ENCODE measurements around the gene FAM120B. TPM values are rescaled to one million over a fixed set of nuclear protein-coding genes. Genes with fewer than 3 reads are reported as not detected.

FAM120B gene
- total and polyA plus RNA-seq, 2 donors = 17.5 to 30.3 TPM

DNA sequence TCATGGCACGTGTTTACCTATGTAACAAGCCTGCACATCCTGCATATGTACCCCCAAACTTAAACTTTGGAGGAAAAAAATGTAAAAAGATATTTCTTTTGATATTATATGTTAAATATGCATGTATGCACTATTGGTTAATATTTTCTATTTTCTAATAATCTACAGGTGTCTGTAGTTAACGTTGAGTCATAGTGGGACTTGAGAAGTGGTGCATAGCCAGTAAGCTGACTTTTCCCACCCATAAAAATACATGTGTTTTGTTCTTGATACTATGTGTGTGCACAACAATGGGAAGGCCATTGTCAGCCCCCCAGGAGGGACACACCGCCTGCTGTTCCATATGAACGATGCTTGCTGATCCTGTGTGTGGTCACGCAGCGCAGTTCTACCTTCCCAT lies 49.1 kb downstream of the FAM120B start:
- H3K4me1 ChIP-seq (ENCODE audit: insufficient read depth) = no peaks in the 10 kb centered on the region
- no peak for DNase-seq (ENCODE audit: extremely low spot score)
- H3K36me3 ChIP-seq (ENCODE audit: insufficient read depth) = no peaks in the 10 kb centered on the region
- no peak overlapping the region for H3K27ac ChIP-seq (ENCODE audit: low read depth)
- WGBS = 93% methylated on average over 6 of the region's 6 CpGs
- no peak overlapping the region for H3K4me3 ChIP-seq (ENCODE audit: low read depth, low read length)

DNA sequence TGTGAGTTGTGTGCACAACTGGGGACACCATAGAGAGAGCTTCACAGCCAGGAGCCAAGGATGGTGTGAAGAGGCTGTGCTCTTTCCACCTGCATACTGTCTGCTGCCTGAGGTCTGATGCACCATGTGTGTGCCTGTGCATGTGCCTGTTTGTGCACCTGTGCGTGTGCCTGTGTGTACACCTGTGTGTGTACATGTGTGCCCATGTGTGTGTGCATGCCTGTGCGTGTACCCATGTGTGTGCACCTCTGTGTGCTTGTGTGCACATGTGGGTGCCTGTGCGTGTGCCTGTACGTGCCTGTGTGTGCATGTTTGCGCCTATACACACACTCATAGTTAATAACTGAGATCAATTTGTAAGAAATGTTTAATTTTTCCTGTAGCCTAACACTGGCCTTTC lies 51.3 kb downstream of the FAM120B start:
- H3K4me3 ChIP-seq (ENCODE audit: low read depth, low read length) = no peak overlapping the region
- no peaks in the 10 kb centered on the region for H3K4me1 ChIP-seq (ENCODE audit: insufficient read depth)
- H3K36me3 ChIP-seq (ENCODE audit: insufficient read depth) = no peaks in the 10 kb centered on the region
- DNase-seq (ENCODE audit: extremely low spot score) = no peak
- H3K27ac ChIP-seq (ENCODE audit: low read depth) = no peak overlapping the region
- 98% methylated on average over 5 of the region's 5 CpGs for WGBS

DNA sequence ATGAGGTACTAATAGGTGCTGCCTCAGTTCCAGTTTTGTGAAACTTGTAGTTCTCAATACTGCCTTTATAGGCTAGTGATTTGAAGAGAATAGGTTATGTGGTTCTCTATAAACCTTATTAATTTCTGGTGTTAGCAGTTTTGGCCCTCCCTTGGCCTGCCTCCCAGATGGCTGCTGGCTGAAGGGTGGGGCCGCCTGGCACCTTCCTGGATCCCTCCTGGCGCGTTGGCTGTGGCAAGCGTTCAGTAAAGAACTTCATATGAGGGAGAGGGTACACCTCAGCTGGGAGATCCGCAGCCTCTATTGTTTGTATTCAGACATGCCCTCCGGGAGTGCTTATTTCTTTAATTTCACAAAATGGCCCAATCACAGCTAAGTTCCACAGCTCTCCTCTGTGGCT lies 51.9 kb downstream of the FAM120B start:
- no peak overlapping the region for H3K27ac ChIP-seq (ENCODE audit: low read depth)
- no peaks in the 10 kb centered on the region for H3K4me1 ChIP-seq (ENCODE audit: insufficient read depth)
- no peak for DNase-seq (ENCODE audit: extremely low spot score)
- 81% methylated on average over 6 of the region's 6 CpGs for WGBS
- no peak overlapping the region for H3K4me3 ChIP-seq (ENCODE audit: low read depth, low read length)
- H3K36me3 ChIP-seq (ENCODE audit: insufficient read depth) = no peaks in the 10 kb centered on the region

DNA sequence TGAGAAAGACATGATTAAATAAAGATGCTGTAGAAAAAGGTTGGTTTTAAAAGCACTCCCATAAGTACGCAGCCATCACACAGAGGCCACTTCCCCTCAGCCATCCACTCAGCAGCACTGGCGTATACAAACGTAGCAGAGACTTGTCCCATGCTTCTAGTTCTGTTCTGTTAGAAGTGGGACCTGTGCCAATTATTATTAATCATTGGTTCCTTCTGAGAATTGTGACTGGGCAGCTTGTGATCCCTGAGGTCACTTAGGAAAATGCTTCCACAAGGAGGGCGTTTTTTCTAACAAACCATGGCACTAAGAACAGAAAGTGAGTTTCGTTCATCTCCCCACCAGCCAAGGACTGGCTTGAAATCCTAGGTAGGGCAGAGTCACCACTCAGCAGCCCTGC lies 53.9 kb downstream of the FAM120B start:
- H3K27ac ChIP-seq (ENCODE audit: low read depth) = no peak overlapping the region

DNA sequence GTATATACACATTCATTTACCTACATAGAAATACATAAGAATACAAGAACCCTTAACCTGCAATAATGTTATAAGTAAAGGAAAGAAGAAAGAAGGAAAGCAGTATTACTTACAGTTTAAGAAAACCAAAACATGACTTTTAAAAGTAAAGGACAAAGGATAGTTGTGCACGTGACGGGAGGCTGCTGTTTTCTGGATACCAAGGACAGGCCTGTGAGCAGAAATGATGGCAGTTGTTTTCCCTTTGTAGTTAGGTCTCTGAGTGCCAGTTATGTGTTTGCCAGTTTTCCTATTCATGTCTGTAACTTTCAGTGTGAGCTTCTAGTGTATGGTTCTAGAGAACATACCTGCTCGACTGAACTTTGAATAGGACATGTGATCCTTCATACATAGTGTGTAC lies 54.8 kb downstream of the FAM120B start:
- Histone ChIP-seq H3K27ac (ENCODE audit: low read depth) (no peak overlapping the region), H3K4me3 (ENCODE audit: low read depth, low read length) (no peak overlapping the region), H3K36me3 (ENCODE audit: insufficient read depth) (no peaks in the 10 kb centered on the region), H3K4me1 (ENCODE audit: insufficient read depth) (no peaks in the 10 kb centered on the region)
- WGBS = 97% methylated on average over 3 of the region's 3 CpGs
- DNase-seq (ENCODE audit: extremely low spot score) = no peak

More for the DNA sequence above, 53.9 kb downstream of the FAM120B start:
- no peak for DNase-seq (ENCODE audit: extremely low spot score)
- 78% methylated on average over 5 of the region's 5 CpGs for WGBS
- Histone ChIP-seq H3K4me1 (ENCODE audit: insufficient read depth) (no peaks in the 10 kb centered on the region), H3K36me3 (ENCODE audit: insufficient read depth) (no peaks in the 10 kb centered on the region), H3K4me3 (ENCODE audit: low read depth, low read length) (no peak overlapping the region)

DNA sequence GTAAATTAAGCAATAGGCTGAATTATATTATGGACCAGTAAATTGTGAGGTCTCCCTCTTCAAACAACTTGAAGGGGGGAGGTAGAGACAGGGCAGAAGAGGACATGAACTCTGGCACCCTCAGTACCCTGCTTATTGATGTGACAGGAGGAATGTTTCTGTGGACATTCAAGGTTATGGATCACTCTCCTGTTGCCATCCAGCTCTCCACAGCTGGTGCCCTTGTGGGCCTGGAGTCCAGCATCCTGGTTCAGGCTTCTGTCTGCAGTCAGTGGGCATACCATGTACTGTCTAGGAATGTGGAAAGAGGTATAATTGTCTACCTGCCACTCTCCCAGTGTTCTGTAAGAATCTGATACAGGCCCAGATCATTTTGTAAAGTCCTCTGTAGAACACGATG lies 55.6 kb downstream of the FAM120B start:
- Histone ChIP-seq H3K27ac (ENCODE audit: low read depth) (no peak overlapping the region), H3K4me3 (ENCODE audit: low read depth, low read length) (no peak overlapping the region), H3K4me1 (ENCODE audit: insufficient read depth) (no peaks in the 10 kb centered on the region), H3K36me3 (ENCODE audit: insufficient read depth) (no peaks in the 10 kb centered on the region)
- 92% methylated on average over 1 of the region's 1 CpG for WGBS
- no peak for DNase-seq (ENCODE audit: extremely low spot score)

DNA sequence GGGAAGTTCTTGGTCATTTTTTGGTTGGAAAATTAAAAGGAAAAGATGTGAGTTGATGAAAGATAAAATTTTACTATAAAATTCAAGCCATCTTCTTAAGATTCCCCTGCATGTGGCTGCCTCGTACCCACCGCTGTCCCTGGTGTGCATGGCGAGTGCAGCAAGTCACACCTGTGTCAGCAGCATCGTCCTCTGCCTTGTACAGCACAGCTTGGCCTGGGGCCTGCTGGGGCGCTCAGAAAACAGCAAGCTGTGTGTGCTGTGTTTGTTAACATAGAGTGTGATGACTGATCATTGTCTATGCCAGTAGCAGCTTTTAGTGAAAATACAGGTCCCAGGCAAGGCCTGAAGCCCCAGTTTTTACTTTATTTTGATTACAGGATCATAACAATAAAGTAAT lies 56.7 kb downstream of the FAM120B start:
- no peak overlapping the region for H3K27ac ChIP-seq (ENCODE audit: low read depth)
- H3K4me3 ChIP-seq (ENCODE audit: low read depth, low read length) = no peak overlapping the region
- DNase-seq (ENCODE audit: extremely low spot score) = no peak
- no peaks in the 10 kb centered on the region for H3K36me3 ChIP-seq (ENCODE audit: insufficient read depth)
- no peaks in the 10 kb centered on the region for H3K4me1 ChIP-seq (ENCODE audit: insufficient read depth)
- 95% methylated on average over 5 of the region's 5 CpGs for WGBS

DNA sequence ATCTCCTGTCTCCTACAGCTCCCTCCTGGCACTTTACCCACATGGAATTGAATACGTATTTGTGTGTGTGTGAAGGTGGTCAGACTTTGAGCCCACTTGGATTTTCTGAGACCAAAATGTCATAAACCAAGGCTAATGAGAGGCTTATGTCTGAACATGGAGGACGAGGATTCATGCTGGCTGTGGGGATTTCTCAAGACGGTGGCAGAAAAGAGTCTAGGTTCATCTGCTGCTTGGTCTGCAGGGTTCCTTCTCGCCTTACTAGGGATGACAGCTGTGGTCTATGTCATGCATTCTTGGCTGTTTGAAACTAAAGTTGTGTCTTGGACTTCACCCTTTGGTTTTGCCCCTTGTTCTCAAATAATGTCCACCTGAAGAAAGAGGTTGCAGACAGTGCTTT lies 58.6 kb downstream of the FAM120B start:
- no peak overlapping the region for H3K4me3 ChIP-seq (ENCODE audit: low read depth, low read length)
- no peak for DNase-seq (ENCODE audit: extremely low spot score)

DNA sequence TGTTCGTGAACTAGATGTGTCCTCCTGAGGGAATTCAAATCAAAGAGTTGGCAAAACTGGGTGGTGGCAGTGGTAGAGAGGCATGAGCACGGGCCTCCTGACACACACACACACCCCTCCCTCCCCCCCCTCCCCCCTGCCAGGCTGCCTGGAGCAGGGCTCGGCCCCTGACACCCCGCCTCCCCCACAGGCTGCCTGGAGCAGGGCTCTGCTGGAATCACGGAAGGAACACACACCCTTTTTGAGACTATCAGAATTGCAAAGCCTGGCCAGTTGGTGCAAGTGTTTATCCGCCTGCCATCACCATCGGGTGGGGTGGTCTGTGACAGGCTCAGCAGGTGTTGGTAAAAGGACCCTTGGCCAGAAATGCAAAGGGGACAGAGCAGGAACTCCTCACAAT lies 59.0 kb downstream of the FAM120B start:
- 73% methylated on average over 7 of the region's 7 CpGs for WGBS
- no peaks in the 10 kb centered on the region for H3K4me1 ChIP-seq (ENCODE audit: insufficient read depth)
- DNase-seq (ENCODE audit: extremely low spot score) = no peak
- H3K36me3 ChIP-seq (ENCODE audit: insufficient read depth) = no peaks in the 10 kb centered on the region
- H3K4me3 ChIP-seq (ENCODE audit: low read depth, low read length) = no peak overlapping the region
- no peak overlapping the region for H3K27ac ChIP-seq (ENCODE audit: low read depth)

More for the DNA sequence above, 58.6 kb downstream of the FAM120B start:
- no peak overlapping the region for H3K27ac ChIP-seq (ENCODE audit: low read depth)
- no peaks in the 10 kb centered on the region for H3K36me3 ChIP-seq (ENCODE audit: insufficient read depth)
- WGBS = 94% methylated on average over 4 of the region's 4 CpGs
- no peaks in the 10 kb centered on the region for H3K4me1 ChIP-seq (ENCODE audit: insufficient read depth)

DNA sequence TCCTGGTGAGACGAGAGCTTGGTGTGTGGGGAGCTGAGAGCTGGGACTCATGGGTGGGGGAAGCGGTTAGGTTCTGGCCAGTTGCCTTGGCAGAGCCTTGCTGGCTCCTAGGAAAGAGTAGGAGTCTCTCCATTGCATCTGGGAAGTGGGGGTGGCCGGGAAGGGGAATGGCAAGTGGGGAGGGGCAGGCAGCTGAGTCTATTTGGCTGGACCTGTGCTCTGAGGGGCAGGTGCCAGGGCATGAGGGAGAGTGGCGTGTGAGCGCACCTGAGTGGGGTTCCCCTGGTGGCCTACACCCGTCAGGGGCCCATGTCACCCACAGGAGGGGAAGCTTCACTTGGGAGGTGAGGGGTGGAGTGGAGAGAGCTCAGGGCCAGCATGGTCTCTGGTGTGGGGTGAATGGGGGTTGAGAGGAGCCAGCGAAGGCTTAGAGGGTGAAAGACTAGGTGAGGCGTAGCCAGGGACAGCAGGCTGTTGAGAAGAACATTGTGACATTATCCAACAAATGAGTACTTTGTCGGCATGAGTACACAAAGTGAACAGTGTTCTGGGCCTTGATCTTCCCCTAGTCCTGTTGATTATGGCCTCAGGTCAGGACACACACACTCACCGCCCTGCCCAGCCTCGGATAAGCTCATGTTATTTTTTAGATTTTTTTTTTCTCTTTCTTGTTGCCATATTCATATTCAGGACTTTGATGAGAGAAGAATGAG lies 59.8 kb downstream of the FAM120B start:
- Histone ChIP-seq H3K4me3 (ENCODE audit: low read depth, low read length) (no peak overlapping the region), H3K4me1 (ENCODE audit: insufficient read depth) (no peaks in the 10 kb centered on the region), H3K27ac (ENCODE audit: low read depth) (no peak overlapping the region), H3K36me3 (ENCODE audit: insufficient read depth) (no peaks in the 10 kb centered on the region)
- 87% methylated on average over 11 of the region's 11 CpGs for WGBS
- no peak for DNase-seq (ENCODE audit: extremely low spot score)

DNA sequence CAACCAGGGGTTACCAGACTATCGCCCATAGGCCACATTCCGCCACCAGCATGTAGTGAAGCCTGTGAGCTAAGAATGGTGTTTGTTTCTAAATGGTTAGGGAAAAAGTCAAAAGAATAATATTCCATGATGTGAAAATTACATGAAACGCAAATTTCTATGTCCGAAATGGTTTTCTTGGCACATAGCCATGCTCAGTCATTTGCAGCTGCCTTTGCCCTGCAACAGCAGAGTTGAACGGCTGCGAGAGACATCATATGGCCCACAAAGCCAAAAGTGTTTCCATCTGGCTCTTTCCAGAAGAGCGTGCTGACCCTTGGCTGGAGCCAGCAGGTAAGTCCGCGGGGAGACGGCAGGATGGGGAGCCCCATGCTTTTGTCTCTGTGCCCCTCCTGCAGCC lies 60.7 kb downstream of the FAM120B start:
- Histone ChIP-seq H3K27ac (ENCODE audit: low read depth) (no peak overlapping the region), H3K4me1 (ENCODE audit: insufficient read depth) (no peaks in the 10 kb centered on the region), H3K36me3 (ENCODE audit: insufficient read depth) (no peaks in the 10 kb centered on the region), H3K4me3 (ENCODE audit: low read depth, low read length) (no peak overlapping the region)
- WGBS = 80% methylated on average over 10 of the region's 10 CpGs
- DNase-seq (ENCODE audit: extremely low spot score) = no peak

DNA sequence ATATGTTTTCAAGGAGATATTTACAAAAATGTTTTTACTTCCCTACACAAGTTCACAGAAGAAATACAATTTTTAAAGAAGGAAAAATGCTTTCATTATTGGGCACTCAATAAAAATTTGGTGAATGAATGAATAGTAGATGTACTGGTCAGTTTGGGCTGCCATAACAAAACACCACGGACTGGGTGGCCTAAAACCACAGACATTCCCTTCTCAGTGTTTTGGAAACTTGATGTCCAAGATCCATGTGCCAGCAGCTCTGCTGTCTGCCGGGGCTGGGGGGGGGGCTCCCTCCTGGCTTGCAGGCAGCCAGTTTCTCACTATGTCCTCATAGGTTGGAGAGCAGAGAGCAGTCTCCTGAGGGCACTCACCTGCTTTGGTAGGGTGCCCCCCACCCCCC lies 62.0 kb downstream of the FAM120B start:
- H3K27ac ChIP-seq (ENCODE audit: low read depth) = no peak overlapping the region
- 87% methylated on average over 2 of the region's 2 CpGs for WGBS
- H3K36me3 ChIP-seq (ENCODE audit: insufficient read depth) = no peaks in the 10 kb centered on the region

DNA sequence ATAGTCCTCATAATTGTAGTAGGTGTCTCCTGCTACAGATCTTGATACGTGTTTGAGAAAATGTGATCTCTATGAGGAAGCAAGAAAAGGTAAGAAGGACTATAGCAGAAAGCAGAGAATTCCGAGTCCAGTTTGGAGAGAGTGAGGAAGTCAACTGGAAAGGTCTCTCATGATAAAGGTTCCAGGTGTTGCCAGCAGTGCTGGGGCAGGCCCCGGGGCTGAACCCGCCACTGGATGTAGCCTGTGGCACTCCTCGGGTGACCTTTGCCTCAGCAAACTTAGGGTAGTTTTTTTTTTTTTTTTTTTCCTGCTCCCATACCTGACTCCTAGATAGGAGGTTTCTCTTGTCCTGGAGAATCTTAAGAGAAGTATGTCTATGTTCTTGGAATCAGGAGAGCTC lies 62.8 kb downstream of the FAM120B start:
- H3K4me1 ChIP-seq (ENCODE audit: insufficient read depth) = no peaks in the 10 kb centered on the region
- H3K27ac ChIP-seq (ENCODE audit: low read depth) = no peak overlapping the region
- no peak for DNase-seq (ENCODE audit: extremely low spot score)
- H3K36me3 ChIP-seq (ENCODE audit: insufficient read depth) = no peaks in the 10 kb centered on the region
- 84% methylated on average over 5 of the region's 5 CpGs for WGBS
- no peak overlapping the region for H3K4me3 ChIP-seq (ENCODE audit: low read depth, low read length)

More for the DNA sequence above, 62.0 kb downstream of the FAM120B start:
- Histone ChIP-seq H3K4me1 (ENCODE audit: insufficient read depth) (no peaks in the 10 kb centered on the region), H3K4me3 (ENCODE audit: low read depth, low read length) (no peak overlapping the region)
- no peak for DNase-seq (ENCODE audit: extremely low spot score)

DNA sequence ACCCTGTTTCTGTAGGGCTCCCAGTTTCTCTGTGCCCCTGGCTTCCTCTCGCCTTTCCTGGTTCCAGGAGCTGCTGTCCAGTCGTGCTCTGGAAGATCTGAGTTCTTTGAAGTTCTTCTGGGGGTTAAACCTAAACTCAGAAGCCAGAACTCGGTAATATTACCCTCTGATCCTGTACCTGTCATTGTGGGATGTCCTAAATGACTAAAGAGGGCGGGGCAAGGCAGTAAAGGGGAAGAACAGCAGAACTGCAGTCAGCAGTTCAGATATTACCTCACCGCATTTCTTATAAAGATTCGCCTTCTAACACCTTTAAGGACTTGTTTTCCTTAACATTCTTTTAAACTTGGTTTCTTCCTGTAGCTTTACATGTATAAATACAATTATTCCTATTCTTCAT lies 63.9 kb downstream of the FAM120B start:
- H3K36me3 ChIP-seq (ENCODE audit: insufficient read depth) = no peaks in the 10 kb centered on the region
- WGBS = 83% methylated on average over 6 of the region's 6 CpGs
- DNase-seq (ENCODE audit: extremely low spot score) = no peak
- H3K4me1 ChIP-seq (ENCODE audit: insufficient read depth) = no peaks in the 10 kb centered on the region
- no peak overlapping the region for H3K4me3 ChIP-seq (ENCODE audit: low read depth, low read length)
- H3K27ac ChIP-seq (ENCODE audit: low read depth) = no peak overlapping the region

DNA sequence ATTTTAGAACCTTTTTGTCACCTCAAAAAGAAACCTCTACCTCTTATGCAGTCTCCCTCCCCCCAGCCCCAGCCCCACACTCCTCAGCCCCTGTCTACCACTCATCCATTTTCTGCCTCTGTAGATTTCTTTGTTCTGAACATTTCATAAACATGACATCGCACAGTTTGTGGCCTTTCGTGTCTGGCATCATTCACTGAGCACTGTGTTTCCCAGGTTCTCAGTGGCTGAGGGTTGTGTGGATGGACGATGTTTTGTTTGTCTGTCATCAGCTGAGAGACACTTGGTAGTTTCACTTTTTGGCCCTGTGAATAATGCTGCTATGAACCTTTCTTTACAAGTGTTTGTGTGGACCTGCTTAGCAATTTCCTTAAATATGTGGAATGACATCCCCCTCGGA lies 64.5 kb downstream of the FAM120B start:
- H3K36me3 ChIP-seq (ENCODE audit: insufficient read depth) = no peaks in the 10 kb centered on the region
- 86% methylated on average over 4 of the region's 4 CpGs for WGBS
- no peak overlapping the region for H3K27ac ChIP-seq (ENCODE audit: low read depth)
- no peak overlapping the region for H3K4me3 ChIP-seq (ENCODE audit: low read depth, low read length)
- H3K4me1 ChIP-seq (ENCODE audit: insufficient read depth) = no peaks in the 10 kb centered on the region
- no peak for DNase-seq (ENCODE audit: extremely low spot score)
